ENCODE data around the gene ZNF326.

DNA sequence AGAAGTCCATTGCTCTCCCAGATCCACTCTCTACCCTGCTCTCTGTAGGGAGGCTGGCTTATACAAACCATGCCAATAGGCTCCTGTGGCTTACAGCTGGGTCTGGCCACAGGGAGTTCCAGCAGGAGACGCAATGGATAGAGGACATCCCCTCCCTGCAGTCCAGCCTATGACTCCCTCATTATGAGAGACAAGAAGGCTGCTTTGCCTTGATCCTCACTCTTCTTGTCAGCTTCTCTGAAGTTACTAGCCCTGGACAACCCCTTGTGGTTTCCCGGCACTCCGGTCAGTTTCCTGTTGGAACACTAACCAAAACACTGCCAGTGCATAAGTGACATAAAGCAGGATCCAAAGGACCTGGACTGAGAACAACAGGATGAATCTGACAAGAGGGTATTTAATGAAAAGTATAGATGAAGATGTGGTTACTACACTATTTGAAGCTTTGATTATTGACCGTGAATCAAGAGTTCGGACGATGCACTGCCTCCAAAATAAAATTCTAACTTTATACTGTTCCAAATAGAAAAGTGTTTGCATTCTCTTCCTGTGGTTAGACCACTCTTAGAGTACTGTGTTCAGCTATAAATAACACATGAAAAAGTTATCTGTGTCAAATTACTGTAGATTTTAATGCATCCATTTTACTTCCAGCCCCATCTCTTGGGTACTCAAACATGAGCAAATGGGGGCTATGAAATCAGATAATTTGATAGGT lies 32.7 kb upstream of the ZNF326 start:
- no peak for TF ChIP-seq POLR2A (IDR thresholded peaks at IDR 0.05)
- TF ChIP-seq, protein P1, sequence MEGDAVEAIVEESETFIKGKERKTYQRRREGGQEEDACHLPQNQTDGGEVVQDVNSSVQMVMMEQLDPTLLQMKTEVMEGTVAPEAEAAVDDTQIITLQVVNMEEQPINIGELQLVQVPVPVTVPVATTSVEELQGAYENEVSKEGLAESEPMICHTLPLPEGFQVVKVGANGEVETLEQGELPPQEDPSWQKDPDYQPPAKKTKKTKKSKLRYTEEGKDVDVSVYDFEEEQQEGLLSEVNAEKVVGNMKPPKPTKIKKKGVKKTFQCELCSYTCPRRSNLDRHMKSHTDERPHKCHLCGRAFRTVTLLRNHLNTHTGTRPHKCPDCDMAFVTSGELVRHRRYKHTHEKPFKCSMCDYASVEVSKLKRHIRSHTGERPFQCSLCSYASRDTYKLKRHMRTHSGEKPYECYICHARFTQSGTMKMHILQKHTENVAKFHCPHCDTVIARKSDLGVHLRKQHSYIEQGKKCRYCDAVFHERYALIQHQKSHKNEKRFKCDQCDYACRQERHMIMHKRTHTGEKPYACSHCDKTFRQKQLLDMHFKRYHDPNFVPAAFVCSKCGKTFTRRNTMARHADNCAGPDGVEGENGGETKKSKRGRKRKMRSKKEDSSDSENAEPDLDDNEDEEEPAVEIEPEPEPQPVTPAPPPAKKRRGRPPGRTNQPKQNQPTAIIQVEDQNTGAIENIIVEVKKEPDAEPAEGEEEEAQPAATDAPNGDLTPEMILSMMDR (IDR thresholded peaks at IDR 0.05), result no peak
